ENCODE results near the gene SIRT1.

GRCh38 chr10:67841737-67842136 lies 42.7 kb upstream of the SIRT1 start:
- TF ChIP-seq CTCF (IDR thresholded peaks at IDR 0.05; ENCODE audit: insufficient read depth, low read depth, low read length) (no peak), EZH2 (IDR thresholded peaks at IDR 0.05; ENCODE audit: insufficient read depth, low read length) (no peak)

All from astrocyte (in vitro differentiated cells and primary cell).